ENCODE measurements around the gene DAD1.
A peak's percentile ranks its signal among the peaks of the same experiment; 100 is the strongest.
"Not testable (repeated sequence)": the region's sequence is repeated elsewhere in the genome, so short reads cannot be mapped to it uniquely, and the experiment has no call there.

The DAD1 gene

DNA sequence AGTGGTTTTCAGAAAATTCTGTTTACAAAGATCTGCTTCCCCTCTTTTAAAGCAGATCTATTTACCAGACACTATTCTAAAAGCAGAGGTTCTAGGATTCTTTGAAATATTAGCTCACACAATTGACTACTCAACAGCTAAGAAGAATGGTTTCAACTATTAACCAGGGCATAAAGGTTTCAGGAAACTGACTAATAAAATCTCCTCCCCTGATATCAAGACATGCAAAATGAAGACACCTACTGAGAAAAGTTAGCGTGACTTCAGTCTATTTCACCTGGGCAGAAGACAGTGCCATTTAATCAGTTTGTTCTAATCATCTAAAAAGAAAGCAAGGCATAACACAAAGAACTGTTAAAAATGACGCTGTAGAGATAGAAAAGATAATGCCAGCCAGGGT is 22.2 kb downstream of the DAD1 start:
- no peak for DNase-seq

DNA sequence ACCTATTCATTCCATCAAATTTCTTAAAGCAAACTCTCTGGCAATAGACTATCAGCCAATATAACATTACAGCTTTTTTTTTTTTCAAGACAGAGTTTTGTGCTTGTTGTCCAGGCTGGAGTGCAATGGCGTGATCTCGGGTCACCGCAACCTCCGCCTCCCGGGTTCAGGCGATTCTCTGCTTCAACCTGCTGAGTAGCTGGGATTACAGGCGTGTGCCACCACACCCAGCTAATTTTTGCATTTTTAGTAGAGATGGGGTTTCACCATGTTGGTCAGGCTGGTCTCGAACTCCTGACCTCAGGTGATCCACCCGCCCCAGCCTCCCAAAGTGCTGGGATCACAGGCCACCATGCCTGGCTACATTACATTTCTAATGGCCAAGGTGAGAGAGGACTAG is 22.8 kb downstream of the DAD1 start:
- DNase-seq = not testable (repeated sequence)

DNA sequence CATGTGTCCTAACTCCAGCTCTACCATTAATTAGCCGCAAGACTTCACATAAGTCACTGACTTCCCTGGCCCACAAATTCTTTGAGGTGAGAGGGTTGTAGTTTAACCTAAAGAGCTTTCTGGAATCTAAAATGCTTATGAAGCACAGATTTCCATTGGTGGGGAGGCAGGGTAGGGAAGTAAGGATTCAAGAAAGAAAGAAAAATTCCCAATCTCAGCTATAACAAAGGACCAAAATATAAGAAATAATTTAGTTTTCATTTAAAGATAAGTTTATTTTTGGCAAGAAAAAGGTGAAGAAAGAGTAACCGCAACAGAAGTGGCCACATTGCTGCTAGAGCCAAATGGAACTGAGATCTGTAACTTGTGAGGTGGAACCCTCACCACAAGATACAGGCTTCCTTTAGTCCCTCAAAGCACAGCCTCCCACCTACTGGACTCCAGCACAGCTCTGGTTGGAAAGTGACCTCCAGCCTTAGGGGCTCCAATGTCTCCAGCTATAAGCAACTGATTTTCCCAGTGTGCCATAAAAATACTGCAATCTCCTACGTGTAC is 23.6 kb downstream of the DAD1 start:
- no peak for DNase-seq

DNA sequence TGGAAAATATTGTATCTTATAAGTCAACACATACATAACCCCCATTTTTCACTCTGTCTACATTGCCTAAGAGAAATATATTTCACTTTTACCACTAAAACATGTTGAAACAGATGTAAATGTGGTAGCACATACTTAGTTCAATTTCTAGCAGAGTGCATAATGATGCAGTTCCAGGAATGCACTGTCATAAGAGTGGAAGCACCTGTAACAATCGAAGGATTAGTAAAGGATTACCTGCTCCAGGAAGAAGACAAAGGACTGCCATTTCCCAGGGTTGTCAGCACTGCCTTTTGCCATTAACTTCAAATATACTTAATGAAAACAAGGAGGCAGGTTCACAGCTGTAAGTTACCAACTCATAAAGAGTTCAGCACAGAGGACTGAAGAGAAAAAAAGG is 24.6 kb downstream of the DAD1 start:
- no peak for DNase-seq

DNA sequence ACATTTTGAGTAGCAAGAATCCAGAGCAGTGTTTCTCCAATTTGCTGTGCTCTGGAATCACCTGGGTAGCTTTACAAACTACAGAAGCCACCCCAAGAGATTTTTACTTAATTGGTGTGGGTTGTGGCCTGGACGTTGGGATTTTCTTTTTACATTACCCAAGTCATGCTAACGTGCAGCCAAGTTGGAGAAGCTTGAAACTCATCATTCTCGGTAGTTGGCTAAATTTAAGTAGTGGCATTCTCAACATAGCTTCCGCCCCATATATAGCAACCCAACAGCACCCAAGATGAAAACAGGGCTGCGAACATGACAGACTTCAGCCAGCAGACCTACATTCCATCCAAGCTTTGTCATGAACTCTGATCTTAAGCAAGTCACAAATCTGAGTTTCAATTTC is 25.0 kb downstream of the DAD1 start:
- no peak for DNase-seq

DNA sequence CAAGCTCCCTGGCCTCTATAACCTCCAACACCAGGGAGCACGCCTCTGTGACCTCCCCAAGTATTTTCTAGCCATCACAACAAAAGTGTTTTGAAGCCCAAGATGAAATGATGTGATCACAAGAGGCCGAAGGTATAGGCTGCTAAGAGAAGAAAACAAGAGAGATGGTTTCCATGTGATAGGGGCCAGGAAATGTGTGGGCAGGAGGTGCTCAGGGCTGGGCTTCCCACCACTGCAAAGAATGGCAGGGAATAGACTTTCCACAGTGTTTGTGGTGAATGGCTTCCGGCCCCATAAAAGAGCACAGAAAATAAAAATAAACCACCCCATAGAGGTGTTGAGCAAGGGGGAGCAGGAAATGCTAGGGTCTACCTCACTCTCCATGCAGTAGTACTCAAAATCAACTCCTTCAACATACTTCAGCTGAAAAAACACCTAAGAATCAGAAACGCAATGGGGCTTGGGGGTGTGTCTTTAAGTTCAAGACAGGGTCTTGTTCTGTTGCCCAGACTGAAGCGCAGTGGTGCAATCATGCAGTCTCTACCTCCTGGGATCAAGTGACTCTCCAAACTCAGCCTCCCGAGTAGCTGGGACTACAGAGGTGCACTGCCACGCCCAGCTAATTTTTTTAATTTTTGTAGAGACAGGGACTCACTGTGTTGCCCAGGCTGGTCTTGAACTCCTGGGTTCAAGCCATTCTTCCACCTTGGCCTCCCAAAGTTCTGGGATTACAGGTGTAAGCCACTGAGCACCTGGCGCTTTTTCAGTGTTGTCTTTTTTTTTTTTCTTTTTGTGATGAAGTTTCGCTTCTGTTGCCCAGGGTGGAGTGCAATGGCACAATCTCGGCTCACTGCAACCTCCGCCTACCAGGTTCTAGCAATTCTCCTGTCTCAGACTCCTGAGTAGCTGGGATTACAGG is 27.1 kb downstream of the DAD1 start:
- DNase-seq = no peak

DNA sequence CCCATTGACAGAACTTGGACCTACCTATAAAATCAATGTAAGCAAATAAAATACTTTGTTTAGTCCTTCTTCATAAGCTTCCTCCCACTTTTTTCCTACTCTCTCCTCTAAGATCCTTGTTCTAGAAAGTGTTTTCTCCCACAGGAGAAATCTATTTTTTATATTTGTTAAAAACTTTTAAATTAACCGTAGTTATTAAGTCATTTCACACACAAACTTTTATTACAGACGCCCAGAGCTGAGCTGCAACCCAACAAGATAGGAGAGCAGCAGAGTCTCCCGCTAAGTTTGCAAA is 27.7 kb downstream of the DAD1 start:
- DNase-seq = no peak

DNA sequence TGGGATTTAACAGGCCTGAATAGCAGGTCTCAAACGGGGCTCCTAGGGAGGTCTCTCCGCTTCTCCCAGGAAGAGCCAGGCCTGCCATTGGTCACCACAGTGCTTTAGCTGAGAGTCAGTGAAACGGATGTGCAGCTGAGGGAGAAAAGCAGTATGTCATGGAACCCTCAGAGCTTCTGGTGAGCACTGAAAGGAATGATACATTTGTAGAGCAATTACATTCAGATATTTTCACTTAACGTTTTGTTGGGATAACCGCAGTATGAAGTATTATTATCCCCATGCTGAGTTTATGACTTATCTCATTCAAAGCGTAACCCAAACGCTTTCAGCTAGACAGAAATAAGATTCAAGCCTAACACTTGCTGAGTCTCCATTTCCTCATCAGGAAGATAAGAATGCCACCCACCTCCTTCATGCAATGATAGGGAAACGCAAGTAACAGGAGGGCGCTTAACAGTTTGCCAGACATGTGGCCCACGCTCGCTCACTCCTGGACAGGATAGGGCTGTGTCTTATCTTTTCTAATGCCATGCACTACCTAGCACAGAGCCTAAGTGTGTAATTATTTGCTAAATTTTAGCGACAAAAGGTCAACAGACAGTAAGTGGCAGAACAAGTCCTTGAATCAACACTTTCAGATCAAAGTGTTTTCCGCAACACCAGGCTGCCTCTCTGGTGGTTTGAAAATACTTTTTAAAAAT is 28.2 kb downstream of the DAD1 start:
- DNase-seq = no peak

DNA sequence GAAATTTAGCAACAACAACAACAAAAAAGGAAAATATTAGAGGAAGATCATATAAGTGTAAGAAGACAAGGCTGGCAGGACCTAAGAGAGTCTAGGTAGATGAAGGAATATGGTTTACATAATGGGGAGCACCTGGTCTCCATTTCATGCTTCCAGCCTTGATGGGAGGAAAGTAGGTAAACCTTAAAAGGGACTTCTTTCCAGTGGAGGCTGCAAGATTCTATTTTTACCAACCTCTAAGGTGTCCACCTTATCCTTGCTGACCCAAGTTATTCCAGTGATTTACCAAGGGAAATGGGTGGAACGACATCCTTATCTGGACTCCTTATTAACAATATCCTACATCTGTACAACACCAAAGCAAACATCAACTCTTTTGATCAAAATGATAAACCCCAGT is 30.0 kb downstream of the DAD1 start:
- DNase-seq = no peak

DNA sequence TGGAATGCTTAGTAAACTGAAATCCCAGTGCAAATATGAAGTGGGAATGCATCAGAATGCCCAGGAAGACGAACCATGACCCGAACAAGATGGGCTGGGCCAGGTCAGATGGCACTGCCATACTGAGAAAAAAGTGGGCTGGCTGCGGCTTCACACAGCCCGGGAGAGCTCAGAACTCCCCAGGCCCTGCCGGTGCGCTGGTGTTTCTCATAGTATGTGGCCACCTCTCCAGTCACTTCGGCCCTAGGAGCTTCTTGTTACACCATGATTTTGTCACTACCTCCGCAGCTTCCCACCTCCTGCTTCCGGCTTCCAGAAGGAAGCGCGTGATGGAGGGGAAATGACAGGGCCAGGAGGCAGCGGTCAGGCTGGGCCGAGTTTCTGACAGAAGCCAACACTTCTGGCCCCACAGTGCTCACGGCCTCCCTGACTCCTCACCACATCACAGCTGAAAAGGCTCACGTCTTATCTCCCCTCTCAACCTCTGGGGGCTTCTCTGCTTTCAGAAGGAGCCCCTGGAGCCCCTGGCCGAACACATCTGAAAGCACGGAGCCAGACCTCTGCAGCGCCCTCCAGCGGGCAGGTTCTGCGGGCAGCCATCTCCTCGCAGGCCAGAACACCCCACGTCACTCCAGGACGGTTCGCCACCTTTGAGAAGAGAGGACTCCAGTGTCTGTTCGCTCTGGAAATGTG is 30.7 kb downstream of the DAD1 start:
- no peak for DNase-seq

DNA sequence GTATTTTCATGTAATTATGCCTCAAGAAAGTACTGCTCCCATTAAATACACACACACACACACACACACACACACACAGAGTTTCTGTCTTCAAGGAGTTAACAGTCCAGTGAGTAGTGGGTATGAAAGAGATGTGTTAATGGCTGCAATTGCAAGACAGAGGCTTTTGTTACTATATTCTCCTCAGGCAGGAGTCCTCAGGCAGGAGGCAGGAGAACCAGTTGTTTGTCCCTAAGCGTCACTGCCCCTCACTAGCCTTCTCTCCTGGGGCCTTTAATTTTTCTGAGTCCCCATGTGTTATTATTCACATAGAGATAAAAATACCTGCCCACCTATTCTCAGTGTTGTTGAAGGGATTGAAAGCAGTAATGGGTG is 31.2 kb downstream of the DAD1 start:
- DNase-seq = no peak

DNA sequence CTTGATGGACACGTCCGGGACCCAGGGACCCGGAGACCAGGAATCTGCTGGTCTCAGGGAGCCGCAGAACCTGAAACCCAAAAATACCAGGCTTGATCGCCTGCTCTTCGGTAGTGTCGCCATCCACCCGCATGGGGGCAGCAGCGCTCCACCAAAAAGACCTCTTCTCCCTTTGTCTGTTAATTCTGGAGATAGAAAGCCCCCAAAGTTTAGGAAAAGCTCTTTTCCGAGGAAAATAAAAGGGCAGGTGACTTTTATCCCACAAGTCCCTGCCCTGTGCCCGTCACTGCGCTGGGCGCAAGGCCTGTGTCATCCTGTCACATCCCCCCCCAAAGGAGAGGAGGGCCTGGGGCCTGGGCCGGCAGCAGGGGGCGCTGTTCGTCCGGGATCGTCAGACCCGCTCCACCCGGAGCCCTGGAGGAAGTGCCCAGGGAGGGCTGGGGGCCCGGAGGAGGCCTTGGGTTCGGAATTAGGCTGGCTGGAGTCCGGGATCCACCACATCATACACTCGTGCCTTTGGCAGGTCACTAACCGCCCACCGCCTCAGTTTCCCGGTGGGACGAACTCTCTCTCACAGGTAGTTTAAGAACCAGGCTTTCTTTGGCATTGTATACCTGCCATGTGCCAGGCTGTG is 31.9 kb downstream of the DAD1 start:
- DNase-seq = peak in 13 of 14 donors; percentile 38 to 92 (median 78)

DNA sequence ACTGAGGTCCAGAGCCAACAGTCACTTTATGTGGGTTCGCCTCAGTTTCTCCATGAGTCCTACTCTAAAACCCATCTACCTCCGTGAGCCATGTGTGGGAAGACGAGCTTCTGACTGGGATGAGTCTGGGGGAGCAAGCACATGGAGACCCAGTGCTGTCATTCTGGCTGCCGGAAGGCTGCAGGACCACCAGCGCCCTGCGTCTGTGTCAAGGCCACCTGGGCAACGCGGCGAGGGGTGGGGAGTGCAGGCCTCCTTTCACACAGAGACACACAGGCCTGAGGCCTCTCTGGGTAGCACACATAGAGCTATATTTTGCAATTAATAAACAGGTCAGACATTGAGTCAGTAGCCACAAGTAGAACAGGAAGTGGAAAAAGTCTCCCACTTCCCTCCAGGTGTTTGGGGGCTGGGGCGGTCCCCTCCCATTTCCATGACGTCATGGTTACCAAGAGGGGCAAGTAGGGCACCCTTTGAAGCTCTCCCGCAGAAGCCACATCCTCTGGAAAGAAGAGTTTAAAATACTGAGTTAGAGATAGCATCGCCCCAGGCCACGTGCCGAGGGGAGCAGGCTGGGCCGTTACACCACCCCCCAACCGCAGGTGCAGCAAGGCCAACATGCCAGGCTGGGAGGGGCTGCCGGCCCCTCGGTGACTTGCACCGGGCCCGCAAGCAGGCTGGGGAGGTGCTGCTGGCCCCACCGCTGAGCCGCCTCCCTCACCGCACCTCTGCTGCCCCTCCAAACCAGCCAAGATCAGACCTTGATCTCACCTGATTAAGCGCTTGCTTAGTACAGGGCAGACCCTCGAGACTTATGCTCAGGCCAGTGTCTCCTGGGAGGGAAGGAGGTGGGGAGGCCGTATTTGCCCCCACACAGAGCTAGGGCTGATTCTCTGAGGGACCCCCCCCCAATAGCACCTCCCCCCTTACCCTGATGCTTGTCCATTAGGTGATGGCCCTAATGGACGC is 32.7 kb downstream of the DAD1 start:
- DNase-seq = peak in 1 of 14 donors; percentile 28

DNA sequence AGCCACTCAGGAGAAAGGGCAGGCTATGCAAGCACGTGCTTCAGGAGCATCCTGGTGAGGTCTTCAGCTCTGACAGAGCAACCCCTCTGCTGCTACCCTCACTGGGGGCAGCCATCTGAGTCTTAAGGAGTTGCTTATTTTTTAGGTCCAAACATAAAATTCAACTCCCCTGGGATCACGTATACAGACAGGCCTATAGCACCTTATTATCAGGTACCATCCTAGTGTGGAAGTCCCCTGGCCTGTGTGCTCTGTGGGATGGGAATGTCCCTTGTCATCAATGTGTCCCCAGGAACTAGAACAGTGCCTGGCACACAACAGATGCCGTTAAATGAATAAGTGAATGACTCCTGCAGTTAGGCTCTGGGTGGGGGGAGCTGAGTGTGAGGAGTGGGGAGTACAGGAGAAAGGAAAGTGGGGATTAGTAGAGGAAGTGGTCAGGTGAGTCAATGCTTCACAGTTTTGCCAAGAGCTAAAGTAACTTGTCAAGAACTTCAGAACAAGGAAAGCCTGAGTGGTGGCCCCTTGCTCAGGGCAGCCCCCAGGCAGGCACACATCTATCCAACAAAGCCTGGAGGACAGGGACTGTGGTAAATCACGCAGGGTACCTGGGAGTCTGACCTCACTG is 33.5 kb downstream of the DAD1 start:
- DNase-seq = no peak

DNA sequence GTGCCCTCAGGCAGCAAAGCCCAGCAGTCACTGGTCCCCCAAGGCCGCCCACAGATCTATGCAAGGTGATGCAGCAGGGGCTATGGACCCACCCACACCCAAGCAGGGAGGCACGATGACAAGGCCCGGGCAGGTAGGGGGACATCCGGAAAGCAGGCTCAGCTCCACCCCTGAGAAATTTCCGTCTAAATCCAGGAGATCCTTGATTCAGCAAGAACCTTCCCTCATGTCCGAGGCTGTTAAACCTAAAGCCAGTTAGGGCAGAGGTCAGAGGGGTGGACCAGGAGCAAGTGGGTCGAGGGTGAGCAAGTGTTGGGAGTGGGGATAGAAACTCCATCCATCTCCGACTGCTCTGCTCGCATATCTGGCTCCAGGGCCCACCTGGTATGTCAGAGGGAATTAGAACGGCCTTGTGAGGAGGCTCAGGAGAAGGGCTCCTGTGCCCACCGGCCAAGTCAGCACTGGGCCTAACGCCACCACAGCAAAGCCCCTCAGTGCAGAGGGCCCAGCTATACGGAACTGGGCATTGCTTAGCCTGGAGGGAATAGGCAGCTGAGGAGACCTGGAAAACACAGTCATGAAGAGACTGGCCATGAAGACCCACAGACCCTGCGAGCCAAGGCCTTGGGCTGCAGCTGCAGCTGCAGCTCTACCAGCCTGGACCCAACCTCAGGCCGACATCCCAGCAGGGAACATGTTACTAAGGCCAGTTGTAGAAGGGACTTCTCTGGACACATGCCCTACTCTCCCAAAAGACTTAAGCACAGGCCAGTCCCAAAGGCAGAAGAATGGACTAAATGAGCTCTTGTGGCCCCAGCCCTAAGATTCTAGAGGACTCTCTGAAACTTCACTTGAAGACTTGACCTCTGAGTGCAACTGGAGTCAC is 34.3 kb downstream of the DAD1 start:
- DNase-seq = no peak

DNA sequence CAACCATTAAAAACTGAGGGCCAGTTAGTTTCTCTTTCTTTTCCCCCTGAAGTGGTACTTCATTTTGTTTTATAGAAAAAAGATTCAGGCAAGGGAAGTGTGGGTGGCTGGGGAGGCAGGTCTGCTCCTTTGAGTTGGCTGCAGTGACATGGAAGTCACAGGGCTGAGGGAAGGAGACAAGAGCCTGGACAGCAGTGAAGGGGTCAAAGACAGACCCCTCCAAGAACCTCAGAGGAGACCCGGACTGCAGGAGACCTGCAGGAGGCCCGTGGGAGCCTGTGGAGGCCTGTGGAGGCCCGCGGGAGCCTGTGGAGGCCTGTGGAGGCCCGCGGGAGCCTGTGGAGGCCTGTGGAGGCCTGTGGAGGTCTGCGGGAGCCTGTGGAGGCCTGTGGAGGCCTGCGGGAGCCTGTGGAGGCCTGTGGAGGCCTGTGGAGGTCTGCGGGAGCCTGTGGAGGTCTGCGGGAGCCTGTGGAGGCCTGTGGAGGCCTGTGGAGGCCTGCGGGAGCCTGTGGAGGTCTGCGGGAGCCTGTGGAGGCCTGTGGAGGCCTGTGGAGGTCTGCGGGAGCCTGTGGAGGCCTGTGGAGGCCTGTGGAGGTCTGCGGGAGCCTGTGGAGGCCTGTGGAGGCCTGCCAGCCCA is 35.0 kb downstream of the DAD1 start:
- DNase-seq = not testable (repeated sequence)

DNA sequence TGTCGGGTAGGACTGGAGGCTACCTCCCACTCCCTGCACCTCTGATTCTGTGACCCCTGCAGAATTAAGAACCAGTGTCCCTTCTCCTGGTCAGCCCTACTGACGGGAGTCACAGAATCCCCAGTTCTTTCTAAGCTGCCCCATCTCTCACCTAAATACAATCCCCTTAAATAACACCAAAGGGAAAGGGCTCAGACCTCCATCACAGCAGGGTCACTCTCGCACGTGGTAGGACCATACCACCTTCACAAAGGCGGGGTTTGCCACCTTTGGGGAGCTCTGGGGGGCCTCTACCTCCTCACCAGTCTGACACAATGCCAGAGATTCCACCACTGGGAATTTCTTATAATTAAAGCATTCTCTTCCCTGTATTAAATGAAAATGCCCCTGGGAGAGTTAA is 35.6 kb downstream of the DAD1 start:
- no peak for DNase-seq

DNA sequence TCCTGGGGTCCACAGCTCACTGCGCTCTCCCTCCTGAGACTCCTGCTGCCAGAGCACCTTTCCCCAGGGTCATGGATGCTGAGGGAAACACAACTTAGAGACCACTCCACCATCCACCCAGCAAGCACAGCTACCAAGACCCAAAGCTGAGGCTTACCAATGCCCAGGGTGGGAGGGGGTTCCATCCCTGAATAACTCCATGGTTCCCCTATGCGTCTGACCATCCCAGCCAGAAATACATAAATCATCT is 36.3 kb downstream of the DAD1 start:
- no peak for DNase-seq

DNA sequence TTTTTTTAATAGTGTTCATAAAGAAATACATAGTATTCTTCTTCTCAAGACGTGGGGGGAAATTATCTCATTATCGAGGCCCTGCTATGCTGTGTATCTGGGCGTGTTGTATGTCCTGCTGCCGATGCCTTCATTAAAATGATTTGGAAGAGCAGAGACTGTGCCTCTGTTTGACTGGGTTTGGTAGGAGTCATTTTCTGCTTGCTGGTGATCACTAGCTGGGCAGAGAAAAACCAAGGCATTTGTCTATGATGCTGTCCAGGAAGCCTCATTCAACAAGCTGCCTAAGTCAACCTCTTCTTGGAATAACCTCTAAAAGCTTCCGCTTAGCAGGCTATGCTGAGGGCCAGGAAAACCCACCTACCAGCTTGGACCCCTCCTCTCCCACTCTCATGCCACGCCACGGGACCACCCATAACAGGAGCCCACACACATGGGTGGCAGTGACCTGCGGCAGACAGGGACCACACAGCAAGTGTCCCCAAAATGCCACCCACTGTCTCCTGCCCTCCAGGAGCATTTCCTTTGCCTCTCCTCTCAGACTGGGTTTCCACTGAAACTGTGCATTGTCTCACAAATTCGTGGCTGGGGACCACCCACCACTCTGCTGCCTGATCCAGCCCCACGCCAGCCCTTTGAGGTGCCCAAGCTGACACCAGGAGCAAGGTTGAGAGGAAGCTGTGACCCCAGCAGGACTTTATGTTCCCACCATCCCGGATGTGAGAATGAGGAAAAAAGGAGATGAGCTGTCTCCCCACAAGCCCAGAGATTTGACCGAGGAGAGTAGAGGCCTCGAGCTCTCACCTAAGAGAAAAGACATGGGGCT is 36.8 kb downstream of the DAD1 start:
- no peak for DNase-seq
